Middle frontal gyrus (tissue), 1 donor: ENCODE measurements around the gene USP17L29.
"Not testable (repeated sequence)": the region's sequence is repeated elsewhere in the genome, so short reads cannot be mapped to it uniquely, and the experiment has no call there.

Source experiments
- DNase-seq: peaks from one replicate; pipeline ENCODE4 v3.0.0-alpha.2; 2015; ENCODE audit warnings: low spot score; ENCODE audit errors: extremely low spot score

Gene USP17L29

GRCh38 chr4:9353338-9353737 lies at the start of gene USP17L29:
Gene USP17L29, plus strand, starts transcription at chr4:9353638. Its CDS starts 0 bp downstream, at chr4:9353638.
- DNase-seq: not testable (repeated sequence)

- DNase-seq: not testable (repeated sequence)
Observed at GRCh38 chr4:9324191-9324590, 29.2 kb upstream of the USP17L29 start.

- DNase-seq: not testable (repeated sequence)
Observed at GRCh38 chr4:9324865-9325264, 28.6 kb upstream of the USP17L29 start, which contains the start of gene USP17L24. Gene USP17L24, plus strand, starts transcription at chr4:9325165. Its CDS starts 0 bp downstream, at chr4:9325165.

- DNase-seq: not testable (repeated sequence)
Observed at GRCh38 chr4:9329611-9330010, 23.8 kb upstream of the USP17L29 start, which contains the start of gene USP17L25. Gene USP17L25, plus strand, starts transcription at chr4:9329911. Its CDS starts 0 bp downstream, at chr4:9329911.

- DNase-seq: not testable (repeated sequence)
Observed at GRCh38 chr4:9334358-9334757, 19.1 kb upstream of the USP17L29 start, which contains the start of gene USP17L26. Gene USP17L26, plus strand, starts transcription at chr4:9334658. Its CDS starts 0 bp downstream, at chr4:9334658.

GRCh38 chr4:9339103-9339502 lies 14.3 kb upstream of the USP17L29 start, which contains the start of gene USP17L5:
Gene USP17L5, plus strand, starts transcription at chr4:9339403. Its CDS starts 0 bp downstream, at chr4:9339403.
- not testable (repeated sequence) for DNase-seq

- not testable (repeated sequence) for DNase-seq
Observed at GRCh38 chr4:9343848-9344247, 9.6 kb upstream of the USP17L29 start, which contains the start of gene USP17L27. Gene USP17L27, plus strand, starts transcription at chr4:9344148. Its CDS starts 0 bp downstream, at chr4:9344148.

GRCh38 chr4:9348593-9348992 lies 4.8 kb upstream of the USP17L29 start, which contains the start of gene USP17L28:
Gene USP17L28, plus strand, starts transcription at chr4:9348893. Its CDS starts 0 bp downstream, at chr4:9348893.
- not testable (repeated sequence) for DNase-seq

GRCh38 chr4:9350866-9351265 lies 2.6 kb upstream of the USP17L29 start:
- not testable (repeated sequence) for DNase-seq

GRCh38 chr4:9362829-9363228 lies 9.4 kb downstream of the USP17L29 start, which contains the start of gene USP17L30:
Gene USP17L30, plus strand, starts transcription at chr4:9363129. Its CDS starts 0 bp downstream, at chr4:9363129.
- DNase-seq: not testable (repeated sequence)

- DNase-seq: not testable (repeated sequence)
Observed at GRCh38 chr4:9379881-9380280, 26.4 kb downstream of the USP17L29 start.

GRCh38 chr4:9381012-9381534 lies 27.6 kb downstream of the USP17L29 start:
- DNase-seq: not testable (repeated sequence)

GRCh38 chr4:9384126-9384525 lies 30.7 kb downstream of the USP17L29 start:
- DNase-seq: no peak

- not testable (repeated sequence) for DNase-seq
Observed at GRCh38 chr4:9389001-9389400, 35.6 kb downstream of the USP17L29 start.
